Effector CD4-positive, alpha-beta T cell (primary cell): ENCODE measurements around the gene CHST11.
"Not testable (repeated sequence)": the region's sequence is repeated elsewhere in the genome, so short reads cannot be mapped to it uniquely, and the experiment has no call there.

Experiments used
- DNase-seq: peaks from one replicate; pipeline ENCODE4 v3.0.0-alpha.2; 2020

The CHST11 gene

DNA sequence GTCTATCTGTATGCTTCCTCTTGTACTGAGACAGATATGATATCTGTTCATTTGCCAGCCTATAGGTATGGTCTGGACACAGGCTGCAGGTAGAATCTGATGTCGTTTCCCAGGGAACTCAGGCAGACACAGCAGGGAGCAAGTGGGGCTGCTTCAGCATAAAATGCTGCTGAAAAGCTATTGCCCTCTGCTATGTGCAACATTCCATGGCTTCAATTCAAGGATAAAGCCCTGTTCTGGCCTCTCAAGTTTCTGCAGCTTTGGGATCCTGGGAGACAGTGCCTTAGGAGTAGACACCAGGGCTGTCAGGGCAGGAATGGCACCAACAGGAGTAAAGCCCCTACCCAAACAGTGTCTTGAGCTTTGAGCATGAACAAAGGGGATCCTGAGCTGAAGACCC lies 327.8 kb downstream of the CHST11 start:
- DNase-seq = no peak

DNA sequence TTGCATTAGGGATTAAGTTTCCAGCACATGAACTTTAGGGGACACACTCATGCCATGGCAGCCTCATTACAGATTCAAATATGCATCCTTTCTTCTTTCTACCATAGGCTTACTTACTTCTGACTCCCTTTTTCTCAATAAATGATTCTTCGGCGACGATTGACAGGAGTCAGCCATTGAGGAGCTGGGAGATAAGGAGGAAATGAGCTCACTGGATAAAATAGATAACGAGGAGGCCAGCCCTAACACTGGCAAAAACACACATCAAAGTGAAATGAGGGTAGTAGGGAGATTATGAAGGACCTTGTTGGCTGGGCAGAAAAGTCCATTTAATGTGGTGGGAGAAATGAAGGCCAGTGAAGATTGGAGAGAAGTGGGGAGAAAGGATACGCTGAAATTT lies 329.1 kb downstream of the CHST11 start:
- no peak for DNase-seq

DNA sequence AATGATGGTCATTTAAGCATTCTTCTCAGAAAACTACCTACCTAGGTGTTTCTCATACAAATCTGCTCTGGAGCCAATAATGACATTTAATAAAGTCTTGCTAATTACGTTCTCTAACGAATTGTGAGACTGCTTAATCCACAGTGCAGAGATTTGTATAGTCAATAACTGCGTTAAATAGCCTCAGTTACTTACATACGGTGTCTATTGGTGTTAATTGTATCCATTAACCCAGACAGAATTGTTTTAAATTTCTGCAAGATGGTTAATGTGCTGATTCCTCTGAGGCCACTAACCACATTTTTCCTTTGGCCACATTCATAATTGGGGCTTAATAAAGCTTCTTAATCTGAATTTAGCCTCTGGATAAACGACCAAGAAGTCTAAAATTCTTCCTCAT lies 329.6 kb downstream of the CHST11 start:
- DNase-seq = no peak

DNA sequence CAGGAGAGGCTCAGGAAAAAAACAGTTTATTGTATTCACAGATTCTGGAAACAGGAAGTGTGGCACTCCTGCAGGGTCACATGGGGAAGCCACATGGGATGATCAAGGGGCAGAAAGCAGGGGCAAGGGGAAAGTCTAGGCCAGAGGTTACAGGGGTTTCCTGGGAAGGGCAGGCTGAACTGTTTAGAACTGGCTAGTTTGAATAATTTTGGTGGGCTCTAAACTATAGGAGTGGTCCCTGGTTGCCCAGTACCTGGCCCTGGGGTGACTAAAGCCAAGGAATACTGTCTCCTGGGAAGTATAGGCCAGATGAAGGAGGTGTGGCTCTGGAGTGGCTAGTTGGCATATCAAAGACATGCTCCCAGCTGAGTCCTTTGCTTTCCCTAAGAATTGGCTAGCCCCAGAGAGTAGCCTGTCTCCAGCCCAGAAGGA lies 332.1 kb downstream of the CHST11 start:
- no peak for DNase-seq

DNA sequence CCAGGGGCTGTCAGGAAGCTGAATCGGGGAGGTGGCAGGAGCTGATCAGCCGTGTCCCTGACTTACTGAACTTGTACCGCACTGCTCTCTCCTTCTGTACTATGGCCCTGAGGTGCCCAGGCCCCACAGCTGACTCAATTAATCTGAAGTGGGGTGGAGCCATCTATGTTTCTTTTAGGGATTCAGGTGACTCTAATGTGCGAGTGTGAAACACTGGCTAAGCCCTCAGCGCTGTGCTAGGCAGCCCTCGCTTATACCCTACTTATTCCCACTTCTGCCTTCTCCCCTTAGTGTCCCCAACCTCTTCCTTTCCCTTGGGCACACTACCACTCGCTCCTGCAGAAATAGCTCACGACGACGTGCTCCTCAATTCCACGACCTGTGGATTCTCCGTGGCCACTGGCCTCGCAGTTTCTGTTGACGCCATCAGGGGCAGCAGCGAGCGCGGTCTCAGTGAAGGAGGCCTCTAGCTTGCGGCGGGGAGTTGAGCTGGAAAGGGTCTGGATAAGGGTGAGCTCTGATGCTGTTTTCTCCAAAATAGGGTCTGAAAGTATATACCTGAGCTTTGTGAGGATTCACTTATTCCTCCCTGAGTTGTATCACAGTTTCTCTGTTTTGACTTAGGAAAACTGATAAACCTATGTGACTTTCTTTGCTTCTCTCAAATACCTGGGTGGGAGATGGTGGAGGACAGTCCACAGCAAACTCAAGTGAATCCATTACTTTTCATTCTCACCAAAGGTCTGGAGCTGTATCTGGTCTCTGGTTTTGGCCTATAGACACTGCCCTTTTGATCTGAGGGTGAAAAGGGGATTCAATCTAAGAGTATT lies 333.8 kb downstream of the CHST11 start:
- DNase-seq = peak; percentile 19

DNA sequence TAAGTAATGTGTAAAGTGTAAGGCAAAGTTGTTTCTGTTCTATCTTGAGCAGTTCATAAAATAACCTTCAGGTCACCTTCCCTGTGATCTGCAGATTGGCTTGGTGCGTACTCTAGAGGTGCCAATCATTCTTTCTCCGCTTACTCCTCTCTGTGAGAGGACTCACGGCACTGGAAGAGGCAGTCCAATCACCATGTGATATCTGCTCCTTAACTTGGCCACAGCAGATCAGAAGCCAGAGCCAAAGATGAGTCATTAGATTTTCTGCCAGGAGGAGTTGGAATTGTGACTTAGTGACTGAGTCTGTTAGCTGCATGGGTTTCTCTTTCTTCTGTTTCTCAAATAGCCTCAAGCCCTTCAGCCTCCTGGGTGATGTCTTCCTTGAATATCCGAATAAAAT lies 335.8 kb downstream of the CHST11 start:
- no peak for DNase-seq

DNA sequence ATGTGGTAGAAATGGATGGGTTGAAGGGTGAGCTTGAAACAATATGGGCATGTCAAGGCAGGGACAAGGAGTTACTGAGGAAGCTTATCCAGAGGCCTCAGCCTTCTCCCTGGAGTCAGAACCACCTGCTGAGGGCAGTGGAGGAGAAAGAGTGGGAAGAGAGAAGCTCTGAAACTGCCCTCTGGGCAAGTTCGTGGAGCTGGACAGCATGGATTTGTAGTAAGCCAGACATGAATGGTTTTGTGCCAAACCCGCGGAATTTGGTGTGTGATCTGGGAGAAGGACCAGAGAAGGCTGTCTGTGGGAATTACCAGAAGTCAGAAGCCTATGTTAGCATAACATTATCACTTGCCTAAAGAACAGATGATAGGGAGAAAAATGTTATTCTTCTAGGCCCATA lies 336.5 kb downstream of the CHST11 start:
- no peak for DNase-seq

DNA sequence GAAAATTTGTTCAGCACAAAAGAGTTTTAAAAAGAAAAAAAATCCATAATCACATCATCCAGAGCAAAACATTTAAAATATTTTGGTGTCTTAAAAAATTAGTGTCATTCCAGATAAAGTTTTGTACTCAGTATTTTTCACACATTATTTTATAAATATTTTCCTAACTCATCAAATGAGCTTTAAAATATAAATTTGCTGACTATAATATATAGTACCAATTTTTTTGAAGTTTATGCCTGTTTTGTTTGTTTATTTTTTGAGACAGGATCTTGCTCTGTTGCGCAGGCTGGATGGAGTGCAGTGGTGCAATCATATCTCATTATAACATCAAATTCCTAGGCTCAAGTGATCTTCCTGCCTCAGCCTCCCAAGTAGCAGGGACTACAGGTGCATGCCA lies 337.2 kb downstream of the CHST11 start:
- no peak for DNase-seq

DNA sequence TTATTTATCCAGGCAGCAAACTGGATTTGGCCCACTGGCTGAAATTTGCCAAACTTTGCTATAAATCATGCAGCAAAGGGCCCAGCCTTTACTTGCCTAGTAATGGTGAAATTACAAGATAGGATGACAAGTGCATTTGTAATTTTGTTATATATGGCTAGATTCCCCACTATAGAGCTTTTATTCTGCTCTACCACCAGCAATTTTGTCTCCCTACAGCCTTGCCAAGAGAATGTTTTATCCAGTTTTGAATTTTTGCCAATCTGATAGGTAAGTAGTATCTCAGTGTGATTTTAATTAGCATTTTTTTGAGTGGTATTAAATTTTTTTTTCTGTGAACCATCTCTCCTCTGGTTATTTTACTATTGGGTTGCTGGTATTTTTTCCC lies 339.7 kb downstream of the CHST11 start:
- no peak for DNase-seq

DNA sequence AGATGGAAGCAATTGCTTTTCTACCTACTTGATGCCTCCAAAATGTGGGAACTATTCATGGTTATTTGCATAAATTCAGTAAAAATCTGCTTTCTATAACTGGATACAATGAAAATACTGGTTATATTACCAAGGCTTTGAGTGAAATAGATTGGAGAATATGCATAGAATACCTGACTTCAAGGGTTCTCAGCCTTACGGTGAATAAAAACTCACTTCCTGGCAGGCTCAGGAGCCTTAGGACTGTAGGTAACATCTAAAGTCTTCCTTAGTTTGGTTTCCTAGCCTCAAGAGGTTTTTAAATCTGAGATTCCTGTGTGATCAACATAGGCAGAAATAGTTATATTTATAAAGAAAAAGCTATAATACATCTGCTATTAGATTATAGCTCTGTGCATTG lies 342.7 kb downstream of the CHST11 start:
- DNase-seq = no peak

DNA sequence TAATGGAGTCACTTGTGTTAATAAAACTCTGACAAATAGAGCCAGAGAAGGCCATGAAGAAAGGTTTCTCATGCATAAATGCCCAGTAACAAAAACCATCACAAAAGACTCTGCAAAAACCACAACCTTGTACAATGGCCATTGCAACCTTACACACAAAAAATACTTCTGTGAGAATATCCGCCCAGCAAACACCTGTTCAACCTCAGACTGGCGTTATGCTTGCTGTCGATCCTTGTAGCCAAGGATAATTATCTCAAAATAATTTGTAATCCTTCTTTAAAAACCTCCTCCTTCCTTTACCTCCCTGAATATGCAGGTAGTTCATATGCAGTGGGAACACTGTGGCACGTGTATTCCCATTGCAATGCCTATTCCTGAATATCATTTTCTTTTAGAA lies 344.3 kb downstream of the CHST11 start:
- DNase-seq = no peak

DNA sequence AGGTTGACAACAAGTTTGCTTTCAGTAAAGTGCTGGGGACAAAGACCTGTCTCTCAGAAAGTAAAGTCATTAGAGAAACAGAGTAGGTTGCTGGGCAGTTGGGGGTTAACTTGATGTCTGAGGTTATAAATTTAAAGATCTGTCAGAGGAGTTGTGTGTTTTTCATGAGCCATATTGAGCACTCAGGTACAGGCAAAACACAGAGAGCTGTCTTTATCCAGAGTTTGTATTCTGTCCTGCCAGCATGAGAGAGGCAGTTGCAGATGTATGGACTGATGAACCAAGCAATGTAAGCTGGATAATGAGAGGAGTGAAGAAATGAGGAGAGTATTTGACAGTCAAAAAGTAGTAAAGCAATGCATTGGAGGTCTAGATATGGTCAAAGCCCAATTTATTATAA lies 344.7 kb downstream of the CHST11 start:
- no peak for DNase-seq

DNA sequence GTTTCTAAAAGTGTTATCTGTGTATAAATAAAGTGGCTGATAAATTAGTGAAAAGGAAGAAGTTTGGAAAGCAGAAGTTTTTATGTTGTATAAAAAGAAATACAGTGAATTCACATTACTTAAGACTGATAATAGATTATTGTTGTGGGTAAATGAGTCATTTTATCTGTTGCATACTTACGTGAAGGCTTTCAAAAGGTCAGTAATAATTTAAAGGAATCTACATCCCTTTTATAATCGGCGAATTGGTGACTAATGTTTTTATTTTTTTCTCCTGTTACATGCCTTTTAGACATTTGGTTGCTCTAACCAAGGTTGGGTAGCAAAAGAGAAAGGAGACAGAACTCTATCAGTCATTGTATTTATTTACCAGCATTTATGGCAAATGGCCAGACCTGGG lies 345.5 kb downstream of the CHST11 start:
- DNase-seq = no peak

DNA sequence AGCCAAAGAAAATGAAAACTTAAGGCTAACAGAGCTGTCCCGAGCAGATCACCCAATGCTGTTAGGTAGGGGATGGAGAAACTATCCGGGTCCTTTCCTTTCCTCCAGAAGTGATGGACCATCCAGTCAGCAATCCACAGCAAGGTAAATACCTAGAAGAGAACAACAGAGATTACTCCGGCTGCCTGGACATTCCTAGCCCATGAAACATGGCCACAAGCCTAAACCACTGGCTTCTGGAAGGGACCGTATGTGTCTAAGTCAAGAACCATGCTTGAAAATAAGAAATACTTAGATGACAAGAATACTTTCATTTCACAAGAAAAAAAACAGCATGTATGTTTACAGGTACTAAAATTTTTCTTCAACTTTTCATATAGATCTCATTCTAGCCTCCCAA lies 348.4 kb downstream of the CHST11 start:
- no peak for DNase-seq

DNA sequence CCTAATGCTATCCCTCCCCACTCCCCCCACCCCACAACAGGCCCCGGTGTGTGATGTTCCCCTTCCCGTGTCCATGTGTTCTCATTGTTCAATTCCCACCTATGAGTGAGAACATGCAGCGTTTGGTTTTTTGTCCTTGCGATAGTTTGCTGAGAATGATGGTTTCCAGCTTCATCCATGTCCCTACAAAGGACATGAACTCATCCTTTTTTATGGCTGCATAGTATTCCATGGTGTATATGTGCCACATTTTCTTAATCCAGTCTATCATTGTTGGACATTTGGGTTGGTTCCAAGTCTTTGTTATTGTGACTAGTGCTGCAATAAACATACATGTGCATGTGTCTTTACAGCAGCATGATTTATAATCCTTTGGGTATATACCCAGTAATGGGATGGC lies 349.4 kb downstream of the CHST11 start:
- not testable (repeated sequence) for DNase-seq

DNA sequence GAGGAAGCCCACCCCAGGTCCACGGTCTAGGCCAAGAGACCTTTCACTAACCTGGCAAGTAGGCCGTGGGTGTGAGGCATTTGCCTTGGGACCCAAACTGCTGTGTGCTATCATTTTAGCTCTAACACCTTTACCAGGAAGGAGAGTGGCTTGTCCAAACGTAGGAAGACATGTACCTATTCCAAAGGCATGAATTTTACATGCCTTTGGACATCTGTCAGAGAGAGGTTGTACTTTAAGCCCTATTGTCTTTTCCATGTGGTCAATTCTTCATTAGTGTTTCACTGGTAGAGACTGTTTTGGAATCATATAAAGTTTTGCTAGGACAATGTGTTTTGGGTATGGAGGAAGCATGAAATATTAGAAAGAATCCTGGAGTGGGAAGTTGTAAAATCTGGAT lies 352.5 kb downstream of the CHST11 start:
- no peak for DNase-seq

DNA sequence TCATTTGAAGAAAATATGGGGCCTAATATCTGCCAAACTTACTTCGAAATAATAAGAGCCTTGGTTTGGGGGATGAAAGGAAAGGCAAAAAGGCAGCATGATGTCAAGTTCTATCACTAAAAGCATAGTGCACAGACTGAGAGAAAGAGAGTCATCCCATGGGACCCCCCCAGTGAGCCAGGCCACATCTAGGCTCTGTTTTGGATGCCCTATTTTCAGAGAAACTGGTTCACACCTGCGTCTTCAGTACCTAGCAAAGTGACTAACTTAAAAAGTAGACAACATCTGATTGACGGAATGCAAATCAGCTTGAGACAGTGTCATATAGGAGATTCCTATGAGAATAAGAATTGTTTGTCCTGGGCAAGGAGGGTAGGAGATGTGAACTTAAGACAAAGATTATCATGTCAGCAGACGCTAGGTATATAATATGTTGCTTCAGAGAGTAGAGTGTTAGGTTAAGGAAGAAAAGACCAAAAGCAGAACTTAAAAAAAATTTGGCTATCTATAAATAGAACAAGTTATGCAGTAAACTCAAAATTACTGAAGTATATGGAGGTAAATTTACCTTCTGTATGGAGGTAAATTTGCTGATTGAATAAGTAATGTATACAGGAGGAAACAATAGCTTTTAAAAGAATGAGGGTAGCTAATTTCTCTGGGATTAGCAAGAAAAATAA lies 353.1 kb downstream of the CHST11 start:
- DNase-seq = no peak
